ENCODE results near the gene ZNF45. TPM values are rescaled to one million over a fixed set of nuclear protein-coding genes. Genes with fewer than 3 reads are reported as not detected.

The ZNF45 gene
- total RNA-seq, 1 experiment from 2014 or later, result 19.8 TPM

DNA sequence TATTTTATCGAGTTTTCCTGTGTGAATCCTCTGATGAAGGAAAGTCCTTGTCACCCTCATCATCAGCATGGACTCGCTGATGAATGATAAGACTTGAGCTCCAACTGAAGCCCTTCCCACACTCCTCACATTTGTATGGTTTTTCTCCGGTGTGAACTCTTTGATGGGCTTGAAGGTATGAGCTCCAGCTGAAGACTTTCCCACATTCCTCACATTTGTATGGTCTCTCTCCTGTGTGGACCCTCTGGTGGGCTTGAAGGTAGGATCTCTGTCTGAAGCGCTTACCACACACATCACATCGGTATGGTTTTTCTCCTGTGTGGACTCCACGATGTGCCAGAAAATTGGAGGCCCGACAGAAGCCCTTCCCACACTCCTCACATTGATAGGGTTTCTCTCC, 21.7 kb downstream of the ZNF45 start:
- Histone ChIP-seq H3K4ac (ENCODE audit: low read depth, low read length) (no peak overlapping the region), H3K23ac (ENCODE audit: insufficient read length, low read depth, low read length) (no peak overlapping the region), H2BK20ac (ENCODE audit: low read depth, low read length, poor library complexity, severe bottlenecking) (no peak overlapping the region), H2BK12ac (ENCODE audit: insufficient read length, low read depth, low read length) (no peak overlapping the region), H3K4me2 (ENCODE audit: insufficient read depth, insufficient read length, low read length) (no peak overlapping the region), H2BK5ac (ENCODE audit: insufficient read length, low read length) (no peak overlapping the region), H4K91ac (ENCODE audit: insufficient read length, low read depth, low read length) (no peak overlapping the region), H3K56ac (ENCODE audit: insufficient read length, low read depth, low read length) (no peak overlapping the region), H2AFZ (ENCODE audit: low read length) (no peak overlapping the region), H2BK120ac (ENCODE audit: low read depth, low read length, poor library complexity, severe bottlenecking) (no peak overlapping the region), H3K79me1 (ENCODE audit: insufficient read depth, low read depth, low read length, poor library complexity, severe bottlenecking) (peaks cover 3% of the 10 kb centered on the region), H3K9ac (ENCODE audit: extremely low read depth, insufficient read length, low read length) (no peak overlapping the region), H3K27ac (ENCODE audit: insufficient read length, low read depth, low read length) (no peak overlapping the region), H3K14ac (ENCODE audit: insufficient read depth, low read length) (no peak overlapping the region), H4K8ac (replicated peaks; ENCODE audit: insufficient read length, low read depth, low read length) (no peak overlapping the region), H4K20me1 (ENCODE audit: control insufficient read depth, insufficient read depth, insufficient read length) (no peaks in the 10 kb centered on the region), H3K79me2 (ENCODE audit: insufficient read depth, low read length) (no peaks in the 10 kb centered on the region), H2AK5ac (ENCODE audit: insufficient read length, low read length) (no peak overlapping the region), H3K27me3 (ENCODE audit: insufficient read depth, low read length) (no peaks in the 10 kb centered on the region), H3K4me1 (ENCODE audit: insufficient read depth, low read length) (no peaks in the 10 kb centered on the region), H4K5ac (ENCODE audit: insufficient read length, low read depth, low read length) (no peak overlapping the region), H3K18ac (ENCODE audit: insufficient read length, low read depth, low read length) (no peak overlapping the region), H3K9me3 (ENCODE audit: control insufficient read depth, low read depth, low read length) (peaks cover 71% of the 10 kb centered on the region), H2BK15ac (ENCODE audit: low read depth, low read length) (no peak overlapping the region), H3T11ph (ENCODE audit: low read length) (no peak overlapping the region), H3K23me2 (ENCODE audit: insufficient read length, low read depth, low read length, poor library complexity, severe bottlenecking) (no peaks in the 10 kb centered on the region)
- Mint-ChIP-seq H3K4me1 (no peaks in the 10 kb centered on the region), H3K9me3 (peaks cover 76 to 82% of the 10 kb centered on the region in 2 experiments), H3K27ac (peak overlapping the region in 1 of 3 experiments; percentile 76; a peak in 1 of 7 replicates), H3K27me3 (ENCODE audit: low read depth) (peaks cover 9% of the 10 kb centered on the region), H3K4me3 (no peak overlapping the region), H3K36me3 (ENCODE audit: insufficient read depth in 1 of 3, low read depth in 3 of 3) (peaks cover 69 to 85% (median 71%) of the 10 kb centered on the region in 3 experiments)
- no peak for DNase-seq
- WGBS (ENCODE audit: extremely low coverage, insufficient read length, low lambda C conversion rate), result no CpG with 5 or more reads among the region's 7 CpGs
- TF ChIP-seq, protein P1, sequence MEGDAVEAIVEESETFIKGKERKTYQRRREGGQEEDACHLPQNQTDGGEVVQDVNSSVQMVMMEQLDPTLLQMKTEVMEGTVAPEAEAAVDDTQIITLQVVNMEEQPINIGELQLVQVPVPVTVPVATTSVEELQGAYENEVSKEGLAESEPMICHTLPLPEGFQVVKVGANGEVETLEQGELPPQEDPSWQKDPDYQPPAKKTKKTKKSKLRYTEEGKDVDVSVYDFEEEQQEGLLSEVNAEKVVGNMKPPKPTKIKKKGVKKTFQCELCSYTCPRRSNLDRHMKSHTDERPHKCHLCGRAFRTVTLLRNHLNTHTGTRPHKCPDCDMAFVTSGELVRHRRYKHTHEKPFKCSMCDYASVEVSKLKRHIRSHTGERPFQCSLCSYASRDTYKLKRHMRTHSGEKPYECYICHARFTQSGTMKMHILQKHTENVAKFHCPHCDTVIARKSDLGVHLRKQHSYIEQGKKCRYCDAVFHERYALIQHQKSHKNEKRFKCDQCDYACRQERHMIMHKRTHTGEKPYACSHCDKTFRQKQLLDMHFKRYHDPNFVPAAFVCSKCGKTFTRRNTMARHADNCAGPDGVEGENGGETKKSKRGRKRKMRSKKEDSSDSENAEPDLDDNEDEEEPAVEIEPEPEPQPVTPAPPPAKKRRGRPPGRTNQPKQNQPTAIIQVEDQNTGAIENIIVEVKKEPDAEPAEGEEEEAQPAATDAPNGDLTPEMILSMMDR (conservative IDR thresholded peaks at IDR 0.05), result no peak

Data from H9 (cell line).